ENCODE measurements around the gene TTN. TPM values are rescaled to one million over a fixed set of nuclear protein-coding genes. Genes with fewer than 3 reads are reported as not detected.
"Not testable (repeated sequence)": the region's sequence is repeated elsewhere in the genome, so short reads cannot be mapped to it uniquely, and the experiment has no call there.

The TTN gene
- total RNA-seq, 3 donors from 2014 or later, result 0.45 to 0.87 (median 0.78) TPM

- Mint-ChIP-seq H3K36me3 (ENCODE audit: insufficient read depth) (peaks cover 6% of the 10 kb centered on the region), H3K4me3 (no peak overlapping the region), H3K9me3 (no peaks in the 10 kb centered on the region), H3K27me3 (ENCODE audit: low read depth) (no peaks in the 10 kb centered on the region), H3K4me1 (ENCODE audit: low read depth) (peaks cover 1% of the 10 kb centered on the region)
- DNase-seq (no peak), ATAC-seq (no peak)
Measured at GRCh38 chr2:178700136-178700535, 107.1 kb downstream of the TTN start.

GRCh38 chr2:178692845-178693244, 114.4 kb downstream of the TTN start:
- no peaks in the 10 kb centered on the region for H3K27me3 Mint-ChIP-seq (ENCODE audit: low read depth)

DNA sequence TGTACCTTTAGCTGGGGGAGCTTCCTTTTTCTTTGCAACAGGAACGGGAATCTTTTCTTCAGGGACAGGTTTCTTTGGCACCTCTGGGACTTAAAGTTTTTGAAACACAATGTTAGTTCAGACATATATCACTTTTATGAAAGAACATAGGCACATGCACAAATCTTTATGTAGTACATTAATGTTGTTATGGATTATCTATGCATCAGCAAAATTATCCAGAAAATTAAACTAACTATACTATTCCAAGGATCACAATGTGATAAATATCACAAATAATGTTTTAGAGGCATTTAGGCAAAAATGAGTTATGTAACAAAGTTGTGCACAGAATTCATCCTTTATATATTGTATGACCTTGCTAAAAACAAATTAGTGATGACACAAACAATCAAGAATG, 117.4 kb downstream of the TTN start:
- H3K9me3 Mint-ChIP-seq, result no peaks in the 10 kb centered on the region
- ATAC-seq, result no peak
- peaks cover 12% of the 10 kb centered on the region for H3K36me3 Mint-ChIP-seq (ENCODE audit: insufficient read depth)
- no peak for DNase-seq
- H3K4me3 Mint-ChIP-seq, result no peak overlapping the region
- H3K27me3 Mint-ChIP-seq (ENCODE audit: low read depth), result no peaks in the 10 kb centered on the region
- H3K4me1 Mint-ChIP-seq (ENCODE audit: low read depth), result no peaks in the 10 kb centered on the region

More at GRCh38 chr2:178692845-178693244, 114.4 kb downstream of the TTN start:
- DNase-seq (no peak), ATAC-seq (no peak)
- no peak overlapping the region for H3K4me3 Mint-ChIP-seq
- peaks cover 12% of the 10 kb centered on the region for H3K36me3 Mint-ChIP-seq (ENCODE audit: insufficient read depth)
- H3K9me3 Mint-ChIP-seq, result no peaks in the 10 kb centered on the region
- no peaks in the 10 kb centered on the region for H3K4me1 Mint-ChIP-seq (ENCODE audit: low read depth)

GRCh38 chr2:178683877-178684276, 123.3 kb downstream of the TTN start:
- H3K9me3 Mint-ChIP-seq, result no peaks in the 10 kb centered on the region
- H3K27me3 Mint-ChIP-seq (ENCODE audit: low read depth), result no peaks in the 10 kb centered on the region
- peaks cover 20% of the 10 kb centered on the region for H3K36me3 Mint-ChIP-seq (ENCODE audit: insufficient read depth)
- ATAC-seq (no peak), DNase-seq (no peak)
- H3K4me1 Mint-ChIP-seq (ENCODE audit: low read depth), result no peaks in the 10 kb centered on the region
- H3K4me3 Mint-ChIP-seq, result no peak overlapping the region

- peaks cover 2% of the 10 kb centered on the region for H3K4me1 Mint-ChIP-seq (ENCODE audit: low read depth)
- no peak overlapping the region for H3K4me3 Mint-ChIP-seq
- H3K36me3 Mint-ChIP-seq (ENCODE audit: insufficient read depth), result peaks cover 20% of the 10 kb centered on the region
- H3K9me3 Mint-ChIP-seq, result no peaks in the 10 kb centered on the region
- DNase-seq, result no peak
- ATAC-seq, result no peak
- no peaks in the 10 kb centered on the region for H3K27me3 Mint-ChIP-seq (ENCODE audit: low read depth)
Measured at GRCh38 chr2:178681081-178681480, 126.1 kb downstream of the TTN start.

- Mint-ChIP-seq H3K4me1 (ENCODE audit: low read depth) (peaks cover 2% of the 10 kb centered on the region), H3K4me3 (no peak overlapping the region), H3K9me3 (no peaks in the 10 kb centered on the region), H3K27me3 (ENCODE audit: low read depth) (no peaks in the 10 kb centered on the region), H3K36me3 (ENCODE audit: insufficient read depth) (peaks cover 17% of the 10 kb centered on the region)
- ATAC-seq (no peak), DNase-seq (no peak)
Measured at GRCh38 chr2:178679891-178680290, 127.3 kb downstream of the TTN start.

DNA sequence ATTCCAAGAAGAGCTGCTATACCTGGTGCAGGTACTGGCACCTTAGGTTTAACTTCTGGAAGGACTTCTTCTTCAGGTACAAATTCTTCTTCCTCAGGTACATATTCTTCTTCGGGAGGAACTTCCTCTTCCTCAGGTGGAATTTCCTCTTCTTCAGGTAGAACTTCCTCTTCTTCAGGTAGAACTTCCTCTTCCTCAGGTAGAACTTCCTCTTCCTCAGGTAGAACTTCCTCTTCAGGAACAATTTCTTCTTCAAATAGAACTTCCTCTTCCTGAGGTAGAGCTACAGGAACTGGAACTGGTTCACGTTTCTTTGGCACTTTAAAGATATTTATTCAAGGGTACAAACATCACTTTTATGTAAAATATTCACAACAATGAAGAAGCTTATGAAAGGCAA, 129.6 kb downstream of the TTN start:
- H3K4me3 Mint-ChIP-seq, result no peak overlapping the region
- H3K9me3 Mint-ChIP-seq, result no peaks in the 10 kb centered on the region
- H3K4me1 Mint-ChIP-seq (ENCODE audit: low read depth), result peaks cover 2% of the 10 kb centered on the region
- ATAC-seq, result no peak
- no peaks in the 10 kb centered on the region for H3K27me3 Mint-ChIP-seq (ENCODE audit: low read depth)
- DNase-seq, result no peak
- peaks cover 16% of the 10 kb centered on the region for H3K36me3 Mint-ChIP-seq (ENCODE audit: insufficient read depth)

DNA sequence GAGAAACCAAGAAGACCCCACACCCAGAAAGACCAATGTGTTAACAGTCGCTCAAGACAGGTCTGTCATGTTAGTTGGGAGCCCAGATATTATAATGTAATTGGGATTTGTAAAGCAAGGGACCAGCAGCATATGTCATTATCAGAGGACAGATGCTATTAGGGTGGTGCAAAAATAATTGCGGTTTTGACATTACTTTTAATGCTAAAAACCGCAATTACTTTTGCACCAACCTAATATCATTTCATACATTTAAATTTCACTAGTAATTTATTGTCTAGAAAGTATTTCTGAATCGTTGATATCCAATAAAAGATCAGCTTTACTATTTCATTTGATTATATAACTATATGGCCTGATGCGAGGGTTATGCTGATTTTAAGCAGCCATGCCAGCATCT, 131.2 kb downstream of the TTN start:
- no peaks in the 10 kb centered on the region for H3K9me3 Mint-ChIP-seq
- no peak overlapping the region for H3K4me3 Mint-ChIP-seq
- no peaks in the 10 kb centered on the region for H3K27me3 Mint-ChIP-seq (ENCODE audit: low read depth)
- peaks cover 12% of the 10 kb centered on the region for H3K36me3 Mint-ChIP-seq (ENCODE audit: insufficient read depth)
- ATAC-seq (no peak), DNase-seq (no peak)
- H3K4me1 Mint-ChIP-seq (ENCODE audit: low read depth), result peaks cover 2% of the 10 kb centered on the region

- ATAC-seq (no peak), DNase-seq (no peak)
- Mint-ChIP-seq H3K36me3 (ENCODE audit: insufficient read depth) (peaks cover 9% of the 10 kb centered on the region), H3K9me3 (no peaks in the 10 kb centered on the region), H3K4me3 (no peak overlapping the region), H3K27me3 (ENCODE audit: low read depth) (no peaks in the 10 kb centered on the region), H3K4me1 (ENCODE audit: low read depth) (peaks cover 2% of the 10 kb centered on the region)
Measured at GRCh38 chr2:178674122-178674521, 133.1 kb downstream of the TTN start.

DNA sequence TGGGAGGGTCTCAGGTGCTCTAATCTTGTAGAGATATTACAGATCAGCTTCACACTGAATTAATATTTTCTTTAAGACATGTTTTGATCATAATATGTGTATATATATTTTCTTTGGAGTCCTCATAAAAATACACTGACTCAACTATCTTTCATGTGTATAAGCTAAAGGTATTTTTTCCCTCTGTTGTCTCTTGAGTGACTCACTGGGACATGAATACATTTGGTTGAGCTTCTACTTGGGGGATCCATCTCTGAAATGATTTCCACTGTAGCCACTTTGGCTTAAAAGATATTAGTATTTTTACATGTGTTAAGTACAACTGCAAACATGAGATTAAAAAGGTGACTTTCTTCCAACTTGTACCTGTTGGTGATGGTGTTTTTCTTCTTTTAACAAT, 140.8 kb downstream of the TTN start:
- H3K4me3 Mint-ChIP-seq, result no peak overlapping the region
- no peaks in the 10 kb centered on the region for H3K4me1 Mint-ChIP-seq (ENCODE audit: low read depth)
- no peaks in the 10 kb centered on the region for H3K27me3 Mint-ChIP-seq (ENCODE audit: low read depth)
- no peaks in the 10 kb centered on the region for H3K36me3 Mint-ChIP-seq (ENCODE audit: insufficient read depth)
- ATAC-seq (no peak), DNase-seq (no peak)
- H3K9me3 Mint-ChIP-seq, result no peaks in the 10 kb centered on the region

DNA sequence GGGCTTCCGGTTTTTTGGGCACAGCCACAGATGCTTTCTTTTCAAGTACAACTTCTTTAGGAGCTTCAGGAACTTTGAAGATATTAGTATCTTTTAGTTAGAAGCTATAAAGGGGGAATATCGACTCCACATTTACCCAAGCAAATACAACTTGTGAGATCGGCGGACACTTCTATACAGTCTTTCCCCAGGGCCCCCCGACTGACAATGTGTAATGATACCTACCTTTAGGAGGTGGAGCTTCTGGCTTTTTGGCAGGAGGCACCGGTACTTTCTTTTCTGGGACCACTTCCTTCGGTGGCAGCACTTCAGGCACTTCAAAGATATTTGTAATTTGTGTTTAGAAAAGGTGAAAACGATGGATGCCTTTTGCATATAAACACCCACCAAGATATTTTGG, 148.7 kb downstream of the TTN start:
- not testable (repeated sequence) for ATAC-seq; H3K4me1 Mint-ChIP-seq (ENCODE audit: low read depth); H3K36me3 Mint-ChIP-seq (ENCODE audit: insufficient read depth); H3K9me3 Mint-ChIP-seq; H3K4me3 Mint-ChIP-seq; DNase-seq; H3K27me3 Mint-ChIP-seq (ENCODE audit: low read depth)

DNA sequence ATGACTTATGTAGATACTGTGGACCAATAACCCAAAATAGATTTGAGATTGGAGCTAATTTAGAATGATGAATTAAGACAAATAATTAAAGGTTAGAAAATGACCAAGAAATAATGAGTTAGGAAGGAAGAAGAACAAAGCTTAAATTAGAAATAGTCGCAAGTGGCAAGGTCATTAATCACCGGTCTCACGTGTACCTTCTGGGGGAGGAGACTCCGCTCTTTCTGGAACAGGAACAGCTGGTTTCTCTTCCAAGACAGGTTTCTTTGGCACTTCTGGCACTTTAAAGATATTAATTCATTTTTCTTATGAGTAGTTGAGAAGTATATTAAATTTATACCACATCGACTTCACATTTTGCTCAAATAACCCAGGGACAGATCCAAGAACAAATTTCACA, 156.7 kb downstream of the TTN start:
- H3K9me3 Mint-ChIP-seq, result no peaks in the 10 kb centered on the region
- no peaks in the 10 kb centered on the region for H3K4me1 Mint-ChIP-seq (ENCODE audit: low read depth)
- peaks cover 15% of the 10 kb centered on the region for H3K36me3 Mint-ChIP-seq (ENCODE audit: insufficient read depth)
- H3K27me3 Mint-ChIP-seq (ENCODE audit: low read depth), result no peaks in the 10 kb centered on the region
- no peak for ATAC-seq
- DNase-seq, result no peak
- H3K4me3 Mint-ChIP-seq, result no peak overlapping the region

GRCh38 chr2:178644919-178645318, 162.3 kb downstream of the TTN start:
- H3K4me3 Mint-ChIP-seq, result no peak overlapping the region
- no peaks in the 10 kb centered on the region for H3K9me3 Mint-ChIP-seq
- ATAC-seq, result no peak
- H3K27me3 Mint-ChIP-seq (ENCODE audit: low read depth), result no peaks in the 10 kb centered on the region
- H3K4me1 Mint-ChIP-seq (ENCODE audit: low read depth), result no peaks in the 10 kb centered on the region
- DNase-seq, result no peak
- H3K36me3 Mint-ChIP-seq (ENCODE audit: insufficient read depth), result peaks cover 12% of the 10 kb centered on the region

- DNase-seq (no peak), ATAC-seq (no peak)
- H3K4me3 Mint-ChIP-seq, result no peak overlapping the region
- no peaks in the 10 kb centered on the region for H3K4me1 Mint-ChIP-seq (ENCODE audit: low read depth)
- H3K9me3 Mint-ChIP-seq, result no peaks in the 10 kb centered on the region
- no peaks in the 10 kb centered on the region for H3K27me3 Mint-ChIP-seq (ENCODE audit: low read depth)
- peaks cover 4% of the 10 kb centered on the region for H3K36me3 Mint-ChIP-seq (ENCODE audit: insufficient read depth)
Measured at GRCh38 chr2:178641498-178641897, 165.7 kb downstream of the TTN start.

GRCh38 chr2:178635897-178636296, 171.3 kb downstream of the TTN start:
- DNase-seq (no peak), ATAC-seq (no peak)
- Mint-ChIP-seq H3K9me3 (no peaks in the 10 kb centered on the region), H3K36me3 (ENCODE audit: insufficient read depth) (peaks cover 6% of the 10 kb centered on the region), H3K4me3 (no peak overlapping the region), H3K27me3 (ENCODE audit: low read depth) (no peaks in the 10 kb centered on the region), H3K4me1 (ENCODE audit: low read depth) (no peaks in the 10 kb centered on the region)

DNA sequence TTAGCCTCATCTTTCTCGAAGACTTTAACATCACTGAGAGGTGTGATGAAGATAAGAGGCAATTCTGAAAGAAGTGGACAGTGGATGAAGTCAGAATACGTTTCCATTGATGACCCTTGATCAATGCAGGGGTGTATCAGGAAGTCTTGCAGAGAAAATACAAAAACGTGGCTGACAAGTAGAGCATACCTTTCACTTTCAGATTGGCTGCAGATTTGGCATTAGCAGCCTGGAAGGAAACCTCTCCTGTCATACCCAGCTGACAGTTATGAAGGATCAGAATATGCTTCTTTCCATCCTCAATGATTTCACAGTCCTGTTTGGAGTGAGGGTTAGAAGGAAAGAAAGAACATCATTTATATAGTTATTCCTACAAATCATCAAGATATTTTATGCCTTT, 174.5 kb downstream of the TTN start:
- ATAC-seq (no peak), DNase-seq (no peak)
- no peaks in the 10 kb centered on the region for H3K9me3 Mint-ChIP-seq
- H3K36me3 Mint-ChIP-seq (ENCODE audit: insufficient read depth), result peaks cover 9% of the 10 kb centered on the region
- H3K27me3 Mint-ChIP-seq (ENCODE audit: low read depth), result no peaks in the 10 kb centered on the region
- no peak overlapping the region for H3K4me3 Mint-ChIP-seq
- no peaks in the 10 kb centered on the region for H3K4me1 Mint-ChIP-seq (ENCODE audit: low read depth)

Data from activated T-cell treated with anti-CD3 and anti-CD28 coated beads, Interleukin-2, amount 50 U/mL, for 4 hours (primary cell).